Measurements from ENCODE around the gene TLE4.
"Not testable (repeated sequence)": the region's sequence is repeated elsewhere in the genome, so short reads cannot be mapped to it uniquely, and the experiment has no call there.

The TLE4 gene

DNA sequence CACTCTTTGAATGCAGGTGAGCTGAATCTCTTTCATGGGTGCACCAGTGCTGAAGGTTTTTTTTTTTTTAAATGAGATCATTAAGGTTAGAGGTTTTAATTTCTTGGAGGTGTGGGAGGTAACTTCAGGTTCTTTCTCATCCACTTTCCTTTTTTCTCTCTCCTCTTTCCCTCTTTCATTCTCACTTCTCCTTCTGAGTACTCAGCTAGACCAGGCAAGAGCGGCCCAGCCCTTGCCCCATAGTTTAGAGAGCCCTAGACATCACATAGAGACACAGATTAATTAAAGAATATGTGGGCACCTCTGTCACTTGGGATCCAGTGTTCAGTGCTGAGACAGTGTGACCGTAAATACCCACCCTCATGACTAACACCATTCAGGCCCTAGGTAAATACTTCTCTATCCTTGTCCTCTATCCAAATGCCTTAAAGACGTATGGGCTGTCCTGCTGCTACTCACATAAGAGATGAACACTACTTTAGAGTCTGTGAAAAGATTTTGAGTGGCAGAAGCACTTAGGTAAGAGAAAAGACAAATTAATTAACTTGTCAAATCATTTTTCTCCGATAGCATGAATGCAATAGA is 174.1 kb downstream of the TLE4 start:
- no peak for DNase-seq

GRCh38 chr9:79751895-79752466 is 180.2 kb downstream of the TLE4 start:
- not testable (repeated sequence) for DNase-seq

GRCh38 chr9:79756414-79756813 is 184.6 kb downstream of the TLE4 start:
- no peak for DNase-seq

DNA sequence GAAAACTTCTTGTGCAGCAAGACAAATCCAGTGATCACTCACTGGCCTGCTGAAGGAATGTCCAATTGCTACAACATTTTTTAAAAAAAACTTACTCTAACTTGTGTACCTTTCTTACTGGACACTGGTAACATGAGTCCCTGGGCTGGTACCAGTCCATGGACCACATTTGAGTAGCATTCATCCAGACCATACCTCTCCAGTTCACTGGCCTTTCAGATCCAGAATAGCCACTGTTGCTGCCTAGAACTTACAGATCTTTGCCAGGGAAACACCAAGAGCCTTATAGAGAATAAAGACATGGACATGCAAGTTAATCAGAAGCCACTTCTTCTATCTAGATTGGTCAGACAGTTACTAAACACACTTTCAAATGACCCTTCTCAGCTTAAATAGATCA is 185.3 kb downstream of the TLE4 start:
- no peak for DNase-seq

- DNase-seq = no peak
These were observed 186.3 kb downstream of the TLE4 start for GRCh38 chr9:79757881-79758669.

- no peak for DNase-seq
These were observed 187.7 kb downstream of the TLE4 start for GRCh38 chr9:79759460-79759859.

GRCh38 chr9:79762070-79762469 is 190.3 kb downstream of the TLE4 start:
- no peak for DNase-seq

GRCh38 chr9:79763671-79764285 is 192.0 kb downstream of the TLE4 start:
- peak; percentile 36 for DNase-seq

- no peak for DNase-seq
These were observed 192.6 kb downstream of the TLE4 start for GRCh38 chr9:79764374-79764773.

GRCh38 chr9:79765466-79765865 is 193.7 kb downstream of the TLE4 start:
- DNase-seq = no peak

DNA sequence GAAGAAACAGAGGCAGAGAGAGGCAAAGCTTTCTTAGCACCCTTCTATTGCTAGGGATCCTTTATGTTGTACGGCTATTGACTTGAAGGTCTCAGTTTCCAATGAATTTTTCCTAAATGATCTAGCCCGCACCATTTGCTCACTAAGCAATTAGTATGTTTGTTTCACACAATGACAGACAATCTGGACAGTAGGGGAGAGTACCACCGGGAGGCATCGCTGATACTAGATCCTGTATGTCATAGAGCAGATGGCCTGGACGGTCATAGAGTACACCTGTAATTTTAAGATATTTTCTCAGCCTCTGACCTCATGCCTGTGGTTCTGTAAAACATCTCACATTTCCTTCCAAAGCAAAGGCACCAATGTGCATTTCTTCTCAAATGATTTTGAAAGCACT is 194.3 kb downstream of the TLE4 start:
- DNase-seq = no peak

DNA sequence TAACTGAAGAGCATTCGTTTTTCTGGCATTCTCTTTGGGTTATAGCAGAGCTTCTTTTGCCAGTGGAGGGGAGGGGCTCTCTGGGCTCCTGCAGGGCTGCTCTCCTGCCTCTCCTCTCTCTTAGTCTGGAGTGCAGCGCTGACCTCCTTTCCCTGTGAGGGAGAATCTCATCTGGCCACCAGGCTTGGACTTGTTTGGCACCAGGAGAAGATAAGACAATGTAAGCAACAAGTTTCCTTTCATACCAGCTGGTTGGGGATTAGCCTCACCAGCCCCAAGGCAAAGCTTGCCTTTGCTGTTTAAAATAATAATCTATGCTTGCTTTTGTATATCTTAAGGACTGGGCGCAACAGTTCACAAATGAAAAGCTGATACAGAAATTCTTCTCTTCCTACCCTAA is 196.4 kb downstream of the TLE4 start:
- DNase-seq = no peak

GRCh38 chr9:79769476-79770275 is 197.9 kb downstream of the TLE4 start:
- DNase-seq = no peak

- DNase-seq = no peak
These were observed 202.6 kb downstream of the TLE4 start for GRCh38 chr9:79774356-79774755.

All from NCI-H345 (cell line).